KOPT-K1 (cell line): ENCODE results near the gene OR13J1.

Source experiments
- H3K27ac ChIP-seq: fragments of 200-600 bp; sonication (generic); 2 replicates; pipeline ENCODE4 v1.5.1; 2016; ENCODE audit warnings: antibody characterized with exemption, mild to moderate bottlenecking, low read depth, low read length; ENCODE audit not compliant: poor library complexity, severe bottlenecking
- H3K36me3 ChIP-seq: fragments of 200-600 bp; sonication (generic); 2 replicates; pipeline ENCODE4 v1.5.1; 2017; ENCODE audit warnings: antibody characterized with exemption, mild to moderate bottlenecking, low read length, moderate library complexity; ENCODE audit not compliant: insufficient read depth
- H3K9me3 ChIP-seq: fragments of 200-600 bp; sonication (generic); 2 replicates; pipeline ENCODE4 v1.5.1; 2017; ENCODE audit warnings: antibody characterized with exemption, low read length, mild to moderate bottlenecking; ENCODE audit not compliant: insufficient read depth, poor library complexity, severe bottlenecking

OR13J1 gene

DNA sequence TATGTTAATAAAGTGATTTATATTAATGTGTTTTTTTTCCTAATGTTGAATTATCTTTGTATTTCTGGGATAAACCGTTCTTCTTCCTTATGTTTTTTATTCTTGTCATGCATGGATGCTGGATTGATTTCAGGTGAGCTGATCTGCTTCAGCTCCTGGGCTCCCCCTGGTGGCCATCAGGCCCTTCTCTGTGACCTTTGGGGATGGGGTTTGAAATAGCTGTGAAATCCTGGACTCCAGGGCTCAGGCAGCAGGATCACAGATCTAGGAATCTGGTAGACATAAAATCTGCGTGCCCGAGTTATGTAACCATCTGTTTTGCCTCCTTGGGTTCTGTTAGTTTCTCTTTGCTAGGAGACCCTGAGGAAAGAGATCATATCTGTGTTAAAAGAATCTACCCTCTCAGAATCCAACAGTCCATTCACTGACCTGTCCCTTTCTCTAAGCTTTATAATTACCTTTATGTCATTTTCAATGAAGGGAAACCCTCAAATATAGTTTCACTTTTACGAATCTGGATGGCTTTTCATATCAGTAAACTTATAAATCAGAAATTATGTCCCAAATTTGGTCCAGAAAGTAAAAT, 12.2 kb upstream of the OR13J1 start:
- no peak overlapping the region for H3K27ac ChIP-seq
- peaks cover 6% of the 10 kb centered on the region for H3K9me3 ChIP-seq
- H3K36me3 ChIP-seq, result no peaks in the 10 kb centered on the region

DNA sequence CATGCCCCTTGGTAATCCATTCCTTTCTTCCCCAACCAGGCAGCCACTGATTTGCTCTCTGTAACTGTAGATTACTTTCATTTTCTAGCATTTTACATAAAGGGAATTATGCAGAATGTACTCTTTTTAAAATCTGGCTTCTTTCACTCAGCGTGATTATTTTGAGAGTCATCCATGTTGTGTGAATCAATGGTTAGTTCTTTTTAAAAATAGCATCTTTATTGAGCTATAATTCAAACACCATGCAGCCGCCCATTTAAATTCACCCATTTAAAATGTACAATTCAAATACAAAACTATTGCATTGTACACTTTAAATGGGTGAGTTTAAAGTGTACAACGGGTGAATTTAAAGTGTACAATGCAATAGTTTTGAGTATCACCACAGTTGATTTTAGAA, 2.3 kb upstream of the OR13J1 start:
- H3K27ac ChIP-seq, result no peak overlapping the region
- H3K9me3 ChIP-seq, result peaks cover 19% of the 10 kb centered on the region
- no peaks in the 10 kb centered on the region for H3K36me3 ChIP-seq

DNA sequence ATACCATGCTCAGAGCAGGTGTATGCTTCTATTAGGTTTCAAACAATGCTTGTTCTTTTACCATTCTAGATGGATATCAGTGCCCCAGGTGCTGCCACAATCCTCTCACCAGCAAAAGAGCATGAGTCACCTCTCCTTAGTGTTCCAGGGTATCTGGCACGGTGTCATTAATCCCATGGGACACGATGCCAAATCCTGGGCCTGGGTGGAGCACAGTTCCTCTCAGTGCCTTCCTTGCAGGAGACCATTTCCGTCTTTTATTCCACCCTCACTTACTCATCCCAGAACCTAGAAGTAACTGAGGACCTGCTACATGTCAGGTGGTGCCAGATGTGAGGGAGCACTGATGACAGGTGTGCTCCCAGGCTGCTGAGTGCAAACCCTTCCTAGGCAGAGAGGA, 1.3 kb upstream of the OR13J1 start:
- Histone ChIP-seq H3K36me3 (no peaks in the 10 kb centered on the region), H3K9me3 (peaks cover 9% of the 10 kb centered on the region), H3K27ac (no peak overlapping the region)

DNA sequence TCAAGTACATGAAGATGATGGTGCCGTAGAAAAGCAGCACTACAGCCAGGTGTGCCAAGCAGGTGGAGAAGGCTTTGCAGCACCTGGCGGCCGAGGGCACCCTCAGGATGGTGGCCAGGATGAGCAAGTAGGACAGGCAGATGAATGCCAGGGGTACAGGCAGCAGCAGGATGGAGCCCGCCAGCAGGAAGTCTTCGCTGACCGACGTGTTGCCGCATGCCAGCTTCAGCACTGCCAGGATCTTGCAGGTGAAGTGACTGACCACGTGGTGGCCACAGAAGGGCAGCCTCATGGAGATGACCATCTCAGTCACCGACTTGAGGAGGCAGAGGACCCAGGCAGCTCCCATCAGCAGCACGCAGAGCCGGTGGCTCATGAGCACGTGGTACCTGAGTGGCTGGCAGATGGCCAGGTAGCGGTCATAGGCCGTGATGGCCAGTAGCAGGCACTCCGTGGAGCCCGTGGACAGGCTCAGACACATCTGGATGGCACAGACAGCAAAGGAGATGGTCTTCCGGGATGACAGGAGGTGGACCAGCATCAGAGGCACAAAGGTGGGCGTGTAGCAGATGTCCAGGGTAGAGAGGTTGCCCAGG, 482 bp downstream of the OR13J1 start:
- no peaks in the 10 kb centered on the region for H3K9me3 ChIP-seq
- no peak overlapping the region for H3K27ac ChIP-seq
- H3K36me3 ChIP-seq, result no peaks in the 10 kb centered on the region

DNA sequence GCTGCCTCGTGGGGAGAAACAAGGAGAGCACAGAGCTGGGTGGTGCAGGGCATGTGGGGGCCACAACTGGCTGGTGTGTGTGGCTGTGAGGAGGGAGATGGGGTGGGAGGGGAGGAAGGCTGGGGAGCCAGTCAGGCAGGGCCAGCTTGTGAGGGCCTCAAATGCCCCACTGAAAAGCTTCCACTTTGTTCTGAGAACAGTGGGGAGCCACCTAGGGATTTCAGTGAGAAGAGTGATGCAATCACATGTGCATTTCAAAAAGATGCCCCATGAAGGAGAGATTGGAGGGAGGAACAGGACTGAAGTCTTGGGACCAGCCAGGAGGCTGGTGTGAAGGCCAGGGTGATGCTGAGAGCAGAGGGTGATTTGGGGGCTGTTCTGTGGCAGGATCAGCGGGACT, 1.3 kb downstream of the OR13J1 start:
- H3K36me3 ChIP-seq, result no peaks in the 10 kb centered on the region
- H3K9me3 ChIP-seq, result no peaks in the 10 kb centered on the region
- H3K27ac ChIP-seq, result no peak overlapping the region

DNA sequence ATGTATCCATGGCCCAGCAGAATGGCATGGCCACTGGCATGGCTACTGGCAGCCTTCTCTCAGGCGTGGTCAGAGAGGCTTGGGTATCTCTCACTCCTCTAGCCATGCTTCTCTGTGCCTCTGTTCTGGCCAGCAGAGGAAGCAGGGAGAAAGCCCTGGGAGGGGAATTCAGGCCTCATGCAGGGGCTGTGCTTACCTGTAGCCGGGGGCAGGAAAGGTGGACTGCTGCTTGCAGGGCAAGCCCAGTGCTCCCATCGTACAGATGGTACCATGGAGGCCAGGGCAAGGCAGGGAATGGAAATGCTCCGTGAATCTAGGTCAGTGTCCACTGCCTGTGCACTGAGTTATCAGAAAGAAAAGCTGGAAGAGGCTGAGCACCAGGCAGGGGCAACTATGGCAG, 2.7 kb downstream of the OR13J1 start:
- H3K27ac ChIP-seq, result no peak overlapping the region
- H3K9me3 ChIP-seq, result no peaks in the 10 kb centered on the region
- no peaks in the 10 kb centered on the region for H3K36me3 ChIP-seq

DNA sequence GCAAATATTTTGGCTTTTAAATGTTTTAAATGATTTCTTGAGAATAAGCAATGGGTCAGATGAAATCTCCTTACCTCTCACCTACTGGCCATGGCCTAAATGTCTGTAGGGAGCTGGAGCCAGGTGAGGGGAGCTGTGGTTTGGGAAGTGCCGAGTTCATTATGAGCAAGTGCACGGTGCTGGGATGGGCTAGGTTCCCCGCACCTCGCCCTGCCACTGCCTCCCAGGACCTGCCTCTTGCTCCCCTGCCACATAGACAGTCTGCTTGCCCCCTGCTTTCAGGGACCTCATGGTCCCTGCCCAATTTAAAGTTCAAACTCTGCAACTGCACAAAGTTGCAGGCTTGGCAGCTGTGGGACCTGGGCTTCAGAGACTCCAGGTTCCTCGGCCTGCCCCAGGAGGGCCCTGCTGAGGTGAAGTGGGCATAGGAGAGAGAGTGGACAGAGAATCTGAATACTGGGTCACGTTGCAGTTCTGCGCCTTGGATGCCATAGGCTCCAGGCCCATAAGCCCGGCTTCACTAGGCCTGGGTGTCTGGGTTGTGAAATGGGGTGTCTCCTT, 5.4 kb downstream of the OR13J1 start:
- Histone ChIP-seq H3K27ac (no peak overlapping the region), H3K9me3 (no peaks in the 10 kb centered on the region), H3K36me3 (no peaks in the 10 kb centered on the region)

DNA sequence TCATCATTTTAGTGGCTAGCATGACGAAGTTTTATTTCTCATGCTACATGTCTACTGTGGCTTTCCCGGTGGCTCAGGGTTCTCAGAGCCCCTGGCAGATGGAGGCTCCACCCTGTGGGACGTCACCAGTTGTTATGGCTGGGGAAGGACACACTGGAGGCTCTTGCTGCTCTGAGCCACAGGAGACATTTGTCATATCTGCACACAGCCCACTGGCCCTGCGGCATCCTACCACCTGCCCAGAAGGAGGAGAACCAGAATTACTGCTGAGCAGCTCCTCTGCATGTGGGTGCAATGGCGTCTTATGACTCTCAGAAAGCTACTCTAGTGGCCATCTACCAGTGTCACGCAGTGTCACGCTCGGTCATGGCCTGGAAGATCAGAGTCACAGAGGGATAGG, 6.6 kb downstream of the OR13J1 start:
- H3K36me3 ChIP-seq, result no peaks in the 10 kb centered on the region
- H3K9me3 ChIP-seq, result no peaks in the 10 kb centered on the region
- H3K27ac ChIP-seq, result no peak overlapping the region

DNA sequence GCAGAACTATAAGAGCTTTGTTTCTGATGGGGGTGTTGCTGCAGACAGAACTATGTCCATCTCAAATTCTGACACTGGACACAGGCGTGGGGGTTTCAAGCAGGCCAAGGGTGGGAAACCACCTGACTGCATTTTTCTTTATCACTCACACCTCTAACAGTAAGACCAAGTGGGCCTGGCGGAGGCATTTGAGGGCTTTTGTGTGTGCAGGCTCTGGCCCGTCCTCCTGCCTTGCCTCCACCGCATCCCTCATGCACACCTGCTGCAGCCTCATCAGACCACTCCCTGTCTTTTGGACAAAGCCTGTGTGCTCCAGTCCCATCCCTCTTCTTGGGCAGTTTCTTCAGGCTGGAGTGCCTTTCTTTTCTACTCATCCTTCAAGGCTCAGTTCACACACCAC, 7.9 kb downstream of the OR13J1 start:
- Histone ChIP-seq H3K27ac (no peak overlapping the region), H3K9me3 (no peaks in the 10 kb centered on the region), H3K36me3 (no peaks in the 10 kb centered on the region)

DNA sequence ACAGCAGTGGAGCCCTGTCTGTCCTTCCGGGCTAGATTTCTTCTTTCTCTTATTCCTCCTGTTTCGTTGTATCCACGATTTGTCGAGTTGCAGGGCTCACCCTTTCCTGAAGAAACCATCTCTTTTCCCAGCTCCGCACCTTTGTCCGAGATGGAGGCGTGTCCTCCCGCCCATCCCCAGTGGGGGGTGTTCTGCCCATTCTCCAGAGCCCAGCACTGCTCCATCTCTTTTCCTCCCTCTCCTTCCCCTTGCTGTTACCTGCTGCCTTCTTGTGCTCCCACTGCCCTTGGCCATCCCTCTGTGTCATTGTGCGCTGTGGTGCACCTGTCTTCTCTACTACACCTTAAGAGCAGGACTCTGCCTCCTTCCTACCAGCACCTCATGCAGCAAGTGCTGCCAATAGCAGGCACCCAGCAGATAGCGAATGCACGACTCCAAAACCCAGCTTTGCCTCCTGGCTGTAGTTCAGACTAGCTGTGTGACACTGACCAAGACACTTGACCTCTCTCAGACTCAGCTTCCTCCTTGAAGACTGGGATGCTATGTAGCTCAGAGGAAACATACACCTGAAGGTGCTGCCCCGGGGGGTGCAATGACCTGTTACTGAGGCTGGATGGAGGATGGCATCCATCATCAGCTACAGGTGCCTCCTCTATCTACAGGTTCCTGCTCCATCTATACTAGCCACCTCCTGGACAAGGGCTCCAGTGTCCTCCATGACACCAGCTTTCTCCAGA, 8.9 kb downstream of the OR13J1 start:
- Histone ChIP-seq H3K27ac (no peak overlapping the region), H3K9me3 (no peaks in the 10 kb centered on the region), H3K36me3 (no peaks in the 10 kb centered on the region)

DNA sequence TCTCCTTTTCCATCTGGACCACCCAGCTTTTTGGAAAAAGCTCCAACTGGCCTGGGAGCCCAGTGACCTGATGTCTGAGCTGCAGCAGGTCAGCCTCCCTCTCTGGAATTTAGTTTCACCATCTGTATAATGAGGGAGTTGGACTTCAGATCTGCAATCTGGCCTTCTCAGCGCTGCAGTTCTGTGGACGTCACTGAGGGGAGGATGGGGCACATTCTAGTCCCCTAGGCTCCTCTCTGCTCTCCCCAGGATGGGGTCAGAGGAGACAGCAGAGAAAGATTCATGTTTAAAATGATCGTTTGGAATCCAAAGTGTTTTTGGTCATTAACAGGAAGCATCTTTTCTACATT, 10.2 kb downstream of the OR13J1 start:
- Histone ChIP-seq H3K36me3 (no peaks in the 10 kb centered on the region), H3K9me3 (no peaks in the 10 kb centered on the region), H3K27ac (no peak overlapping the region)

DNA sequence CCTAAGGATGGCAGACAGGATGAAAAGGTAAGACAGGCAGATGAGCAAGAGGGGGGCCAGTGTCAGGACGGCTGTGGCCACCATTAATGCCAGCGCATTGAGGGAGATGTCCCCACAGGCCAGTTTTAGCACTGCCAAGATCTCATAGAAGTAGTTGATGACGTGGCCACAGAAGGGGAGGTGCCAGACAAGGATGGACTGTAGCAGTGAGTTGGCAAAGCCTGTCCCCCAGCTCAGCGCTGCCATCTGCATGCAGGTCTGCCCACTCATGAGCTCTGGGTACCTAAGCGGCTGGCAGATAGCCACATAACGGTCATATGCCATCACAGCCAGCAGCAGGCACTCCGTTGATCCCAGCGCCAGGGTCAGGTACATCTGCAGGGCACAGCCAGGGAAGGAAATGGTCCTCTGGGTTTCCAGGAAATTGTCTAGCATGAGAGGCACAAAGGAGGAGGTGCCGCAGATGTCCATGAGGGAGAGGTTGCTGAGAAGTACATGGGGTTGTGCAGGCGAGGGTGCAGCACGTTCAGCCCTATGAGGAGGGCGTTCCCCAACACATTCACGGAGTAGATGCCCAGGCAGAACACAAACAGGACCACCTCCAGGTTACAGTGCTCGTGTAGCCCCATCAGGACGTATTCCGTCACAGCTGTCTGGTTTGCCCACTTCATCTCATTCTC, 10.8 kb downstream of the OR13J1 start:
- H3K9me3 ChIP-seq, result no peaks in the 10 kb centered on the region
- no peak overlapping the region for H3K27ac ChIP-seq
- H3K36me3 ChIP-seq, result no peaks in the 10 kb centered on the region

DNA sequence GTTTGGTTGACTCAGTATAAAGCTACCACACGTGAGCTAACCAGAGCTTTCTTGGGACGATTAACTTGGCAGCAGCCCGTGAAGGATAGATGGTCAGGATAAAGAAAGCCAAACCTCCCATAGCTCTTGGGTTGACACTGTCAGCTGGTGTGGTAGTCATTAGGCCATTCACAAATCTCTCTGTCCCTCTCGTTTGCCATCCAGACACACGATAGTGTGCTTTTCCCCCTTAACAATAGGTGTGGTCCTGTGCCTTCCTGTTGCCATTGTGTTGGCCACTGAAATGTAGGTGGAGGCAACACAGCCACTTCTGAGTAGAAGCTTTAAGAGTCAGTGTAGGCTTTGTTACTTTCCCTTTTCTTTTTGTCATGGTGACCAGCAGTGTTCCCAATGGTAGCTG, 11.7 kb downstream of the OR13J1 start:
- Histone ChIP-seq H3K36me3 (no peaks in the 10 kb centered on the region), H3K27ac (no peak overlapping the region), H3K9me3 (no peaks in the 10 kb centered on the region)

DNA sequence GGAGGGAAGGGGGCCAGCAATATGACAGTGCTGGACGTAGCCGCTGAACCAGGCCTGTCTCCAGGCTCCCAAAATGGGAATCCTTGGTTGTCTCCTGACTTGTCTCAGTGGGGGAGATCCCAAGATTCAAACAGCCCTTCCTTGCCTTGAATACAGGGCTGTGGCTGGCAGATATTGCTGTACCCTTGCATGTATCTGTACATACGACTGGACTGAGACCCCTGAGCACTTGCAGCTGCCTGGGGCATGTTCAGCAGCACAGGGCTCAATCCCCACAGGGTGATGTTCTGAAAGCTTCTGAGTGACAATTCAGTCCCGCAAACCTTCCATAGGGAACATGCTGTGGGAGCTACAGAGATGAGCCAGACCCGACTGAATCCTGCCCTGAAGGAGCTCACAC, 13.3 kb downstream of the OR13J1 start:
- Histone ChIP-seq H3K9me3 (no peaks in the 10 kb centered on the region), H3K27ac (no peak overlapping the region), H3K36me3 (no peaks in the 10 kb centered on the region)

DNA sequence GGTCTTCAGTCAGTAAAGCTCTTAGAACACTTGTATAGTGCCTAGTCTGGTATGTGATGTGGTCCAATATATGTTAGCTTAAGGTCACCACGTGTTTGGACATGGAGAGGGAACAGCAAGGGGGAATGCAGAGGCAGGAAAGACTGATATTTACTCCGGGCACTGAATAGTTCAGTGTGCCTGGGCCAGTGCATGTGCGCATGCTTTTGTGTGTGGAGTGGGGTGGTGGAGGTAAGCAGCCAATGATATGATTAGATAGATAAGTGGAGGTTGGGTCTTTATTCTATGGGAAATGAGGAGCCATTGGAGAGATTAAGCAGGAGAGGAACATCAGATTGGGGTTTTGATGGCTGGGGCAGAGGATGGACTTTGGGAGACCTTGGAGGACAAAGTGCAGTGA, 14.0 kb downstream of the OR13J1 start:
- Histone ChIP-seq H3K27ac (no peak overlapping the region), H3K36me3 (no peaks in the 10 kb centered on the region), H3K9me3 (no peaks in the 10 kb centered on the region)
